Neural crest cell (in vitro differentiated cells): ENCODE measurements around the gene ANXA11. TPM values are rescaled to one million over a fixed set of nuclear protein-coding genes. Genes with fewer than 3 reads are reported as not detected.

Experiments
- DNase-seq: peaks from one replicate; pipeline ENCODE4 v3.0.0; 2021; ENCODE audit warnings: low read depth, mixed read lengths, low spot score
- H3K27ac Mint-ChIP-seq: one replicate; pipeline ENCODE4 v1.8.0; 2021; ENCODE audit warnings: mild to moderate bottlenecking, mixed read lengths; ENCODE audit not compliant: unreplicated experiment
- H3K27me3 Mint-ChIP-seq: 2 replicates; pipeline ENCODE4 v1.8.0; 2021; ENCODE audit warnings: low read depth, mild to moderate bottlenecking, mixed read lengths
- H3K36me3 Mint-ChIP-seq: 2 replicates; pipeline ENCODE4 v1.8.0; 2021; ENCODE audit warnings: low read depth, mild to moderate bottlenecking, mixed read lengths
- H3K4me1 Mint-ChIP-seq: 2 replicates; pipeline ENCODE4 v1.8.0; 2021; ENCODE audit warnings: mixed read lengths
- H3K4me3 Mint-ChIP-seq: one replicate; pipeline ENCODE4 v1.8.0; 2021; ENCODE audit warnings: mild to moderate bottlenecking, mixed read lengths
- H3K9me3 Mint-ChIP-seq: 2 replicates; pipeline ENCODE4 v1.8.0; 2021; ENCODE audit warnings: mixed read lengths
- CTCF ChIP-seq: fragments of 200-600 bp; sonication (generic); conservative IDR thresholded peaks from 2 replicates; pipeline ENCODE4 v1.5.0; 2021; ENCODE audit warnings: antibody characterized with exemption, mild to moderate bottlenecking
- total RNA-seq: library from RNA; stranded (reverse); gene quantifications from 2 replicates; pipeline ENCODE4 v1.2.1, GENCODE V29; 2021

Gene ANXA11
- total RNA-seq, 1 donor from 2014 or later: 25.7 TPM

- Mint-ChIP-seq H3K9me3 (no peaks in the 10 kb centered on the region), H3K36me3 (no peaks in the 10 kb centered on the region), H3K4me3 (peak within 1 kb of the TSS; percentile 73), H3K4me1 (peaks cover 27% of the 10 kb centered on the region), H3K27me3 (peaks cover 35% of the 10 kb centered on the region), H3K27ac (no peak within 1 kb of the TSS)
- peak; percentile 24 for DNase-seq
- no peak for TF ChIP-seq CTCF
Measured at GRCh38 chr10:80132299-80133139, 72.8 kb downstream of the ANXA11 start, which contains the start of gene PLAC9. Gene PLAC9, plus strand, starts transcription at chr10:80132730. Its CDS starts 33 bp downstream, at chr10:80132763.

GRCh38 chr10:80131499-80131901 lies 73.8 kb downstream of the ANXA11 start:
- H3K4me1 Mint-ChIP-seq: peaks cover 21% of the 10 kb centered on the region
- no peak for DNase-seq
- H3K4me3 Mint-ChIP-seq: peak overlapping the region; percentile 70
- no peak overlapping the region for H3K27ac Mint-ChIP-seq
- peaks cover 35% of the 10 kb centered on the region for H3K27me3 Mint-ChIP-seq
- TF ChIP-seq CTCF: no peak
- no peaks in the 10 kb centered on the region for H3K36me3 Mint-ChIP-seq
- no peaks in the 10 kb centered on the region for H3K9me3 Mint-ChIP-seq

- no peaks in the 10 kb centered on the region for H3K36me3 Mint-ChIP-seq
- peak overlapping the region; percentile 45 for H3K4me3 Mint-ChIP-seq
- DNase-seq: no peak
Measured at GRCh38 chr10:80126876-80127275, 78.5 kb downstream of the ANXA11 start.

GRCh38 chr10:80122746-80123145 lies 82.6 kb downstream of the ANXA11 start:
- TF ChIP-seq CTCF: no peak
- no peak overlapping the region for H3K27ac Mint-ChIP-seq
- H3K4me3 Mint-ChIP-seq: no peak overlapping the region
- H3K9me3 Mint-ChIP-seq: no peaks in the 10 kb centered on the region
- H3K36me3 Mint-ChIP-seq: no peaks in the 10 kb centered on the region
- no peaks in the 10 kb centered on the region for H3K27me3 Mint-ChIP-seq
- peaks cover 9% of the 10 kb centered on the region for H3K4me1 Mint-ChIP-seq
- no peak for DNase-seq

More at GRCh38 chr10:80126876-80127275, 78.5 kb downstream of the ANXA11 start:
- no peak for TF ChIP-seq CTCF
- peaks cover 10% of the 10 kb centered on the region for H3K27me3 Mint-ChIP-seq
- H3K4me1 Mint-ChIP-seq: peaks cover 14% of the 10 kb centered on the region
- H3K27ac Mint-ChIP-seq: peak overlapping the region; percentile 81
- H3K9me3 Mint-ChIP-seq: no peaks in the 10 kb centered on the region

- Mint-ChIP-seq H3K4me3 (no peak overlapping the region), H3K27ac (no peak overlapping the region), H3K36me3 (no peaks in the 10 kb centered on the region), H3K27me3 (no peaks in the 10 kb centered on the region), H3K4me1 (peaks cover 9% of the 10 kb centered on the region), H3K9me3 (no peaks in the 10 kb centered on the region)
- TF ChIP-seq CTCF: no peak
- no peak for DNase-seq
Measured at GRCh38 chr10:80122110-80122710, 83.1 kb downstream of the ANXA11 start.
